H1 (cell line): ENCODE data around the gene ATP2B1. TPM values are rescaled to one million over a fixed set of nuclear protein-coding genes. Genes with fewer than 3 reads are reported as not detected.

Experiments
- GTF2F1 ChIP-seq: IDR thresholded peaks from 2 replicates; pipeline ENCODE4 v1.6.1; 2012; ENCODE audit warnings: low read depth, low read length, improper control_type of control experiment, borderline replicate concordance
- HDAC6 ChIP-seq: IDR thresholded peaks from one replicate; pipeline ENCODE4 v1.7.1; 2012; ENCODE audit warnings: low read depth, mild to moderate bottlenecking, inconsistent platforms, low read length, moderate library complexity
- KDM1A ChIP-seq: fragments of 200-600, 300-600 bp; sonication (generic); IDR thresholded peaks from 2 replicates; pipeline ENCODE4 v1.7.1; 2016; ENCODE audit warnings: mild to moderate bottlenecking, low read length, borderline replicate concordance
- TBP ChIP-seq: IDR thresholded peaks from 2 replicates; pipeline ENCODE4 v1.6.1; 2011; ENCODE audit warnings: low read depth, low read length, improper control_type of control experiment
- polyA plus RNA-seq, 7 experiments: library from polyadenylated mRNA; depleted of rRNA in 3 of 7; stranded (reverse) in 5 of 7; unstranded in 2 of 7; fragments of >200 nt in 5 of 7; fragments of 200-250 nt in 2 of 7; gene quantifications; 1 replicate in 5 of 7; 2 replicates in 1 of 7; 4 replicates in 1 of 7; pipeline versions ENCODE4 v1.2.1 to v1.2.3, GENCODE V29; 2011 to 2013; ENCODE audit warnings: missing spikeins in 2 of 7, mixed read lengths in 2 of 7
- total RNA-seq: library from RNA; stranded (reverse); fragmentation: NEBNext Ultra II Directional; extraction: Animal tissue kit (Norgen Biotek cat#: 25700); gene quantifications from 2 replicates; pipeline ENCODE4 v1.2.1, GENCODE V29; 2021
- TF ChIP-seq, protein P1 (sequence below), 3 experiments: IDR thresholded peaks; 1 replicate in 2 of 3; 2 replicates in 1 of 3; pipeline versions ENCODE4 v1.5.1 to v1.6.1; 2011; ENCODE audit warnings: low read length in 3 of 3, mild to moderate bottlenecking in 3 of 3, inconsistent platforms in 2 of 3, low read depth in 1 of 3, moderate library complexity in 1 of 3; ENCODE audit not compliant: insufficient read depth in 1 of 3; ENCODE audit errors: control extremely low read depth in 1 of 3
- TF ChIP-seq, protein P2 (sequence below): IDR thresholded peaks from 2 replicates; pipeline ENCODE4 v1.6.1; 2011; ENCODE audit warnings: low read length, improper control_type of control experiment

The ATP2B1 gene
- total and polyA plus RNA-seq, 2 of the 8 experiments (the other 6 are each of a cell fraction or from before 2014, with no cell fraction given): 4.3 to 32.0 TPM

DNA sequence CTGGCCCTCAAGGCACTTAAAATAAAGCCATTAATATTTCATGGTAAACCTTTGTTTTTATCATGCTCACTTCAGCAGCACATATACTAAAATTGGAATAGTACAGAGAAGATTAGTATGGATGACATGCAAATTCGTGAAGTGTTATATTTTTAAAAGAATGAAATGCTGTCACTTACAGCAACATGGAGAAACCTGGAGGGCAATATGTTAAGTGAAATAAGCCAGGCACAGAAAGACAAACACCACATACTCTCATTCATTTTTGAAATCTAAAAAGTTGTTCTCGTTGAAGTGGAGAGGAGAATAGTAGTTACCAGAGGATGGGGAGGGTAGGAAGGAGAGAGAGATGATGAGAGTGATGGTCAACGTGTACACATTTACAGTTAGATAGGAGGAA lies 45.4 kb upstream of the ATP2B1 start (continued):
- TF ChIP-seq, protein P1, sequence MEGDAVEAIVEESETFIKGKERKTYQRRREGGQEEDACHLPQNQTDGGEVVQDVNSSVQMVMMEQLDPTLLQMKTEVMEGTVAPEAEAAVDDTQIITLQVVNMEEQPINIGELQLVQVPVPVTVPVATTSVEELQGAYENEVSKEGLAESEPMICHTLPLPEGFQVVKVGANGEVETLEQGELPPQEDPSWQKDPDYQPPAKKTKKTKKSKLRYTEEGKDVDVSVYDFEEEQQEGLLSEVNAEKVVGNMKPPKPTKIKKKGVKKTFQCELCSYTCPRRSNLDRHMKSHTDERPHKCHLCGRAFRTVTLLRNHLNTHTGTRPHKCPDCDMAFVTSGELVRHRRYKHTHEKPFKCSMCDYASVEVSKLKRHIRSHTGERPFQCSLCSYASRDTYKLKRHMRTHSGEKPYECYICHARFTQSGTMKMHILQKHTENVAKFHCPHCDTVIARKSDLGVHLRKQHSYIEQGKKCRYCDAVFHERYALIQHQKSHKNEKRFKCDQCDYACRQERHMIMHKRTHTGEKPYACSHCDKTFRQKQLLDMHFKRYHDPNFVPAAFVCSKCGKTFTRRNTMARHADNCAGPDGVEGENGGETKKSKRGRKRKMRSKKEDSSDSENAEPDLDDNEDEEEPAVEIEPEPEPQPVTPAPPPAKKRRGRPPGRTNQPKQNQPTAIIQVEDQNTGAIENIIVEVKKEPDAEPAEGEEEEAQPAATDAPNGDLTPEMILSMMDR (IDR thresholded peaks at IDR 0.05; ENCODE audit: control extremely low read depth in 1 of 3, insufficient read depth in 1 of 3, low read depth in 1 of 3, low read length in 3 of 3): no peak
- no peak for TF ChIP-seq GTF2F1
- TF ChIP-seq KDM1A: no peak
- no peak for TF ChIP-seq HDAC6
- TF ChIP-seq TBP: no peak
- TF ChIP-seq, protein P2, sequence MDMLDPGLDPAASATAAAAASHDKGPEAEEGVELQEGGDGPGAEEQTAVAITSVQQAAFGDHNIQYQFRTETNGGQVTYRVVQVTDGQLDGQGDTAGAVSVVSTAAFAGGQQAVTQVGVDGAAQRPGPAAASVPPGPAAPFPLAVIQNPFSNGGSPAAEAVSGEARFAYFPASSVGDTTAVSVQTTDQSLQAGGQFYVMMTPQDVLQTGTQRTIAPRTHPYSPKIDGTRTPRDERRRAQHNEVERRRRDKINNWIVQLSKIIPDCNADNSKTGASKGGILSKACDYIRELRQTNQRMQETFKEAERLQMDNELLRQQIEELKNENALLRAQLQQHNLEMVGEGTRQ: no peak
